PFSK-1 (cell line): ENCODE measurements around the gene PRL.

ENCODE experiments used
- FOXP2 ChIP-seq: optimal IDR thresholded peaks from 2 replicates; pipeline ENCODE3; 2011; ENCODE audit warnings: borderline replicate concordance, control low read depth, inconsistent platforms; ENCODE audit not compliant: insufficient read depth; ENCODE audit errors: extremely low read length, extremely low read depth
- POLR2AphosphoS5 ChIP-seq: IDR thresholded peaks from 2 replicates; pipeline ENCODE4 v1.6.1; 2012; ENCODE audit warnings: low read depth, mild to moderate bottlenecking, control low read depth, low read length, moderate library complexity
- SIN3A ChIP-seq: IDR thresholded peaks from 2 replicates; pipeline ENCODE4 v1.6.1; 2012; ENCODE audit warnings: mild to moderate bottlenecking, low read length, moderate library complexity, borderline replicate concordance; ENCODE audit not compliant: insufficient read depth
- TAF1 ChIP-seq: IDR thresholded peaks from 2 replicates; pipeline ENCODE4 v1.6.1; 2012; ENCODE audit warnings: low read length, control low read depth, borderline replicate concordance; ENCODE audit not compliant: insufficient read depth
- TF ChIP-seq, protein P1 (sequence below), 2 experiments: IDR thresholded peaks; 2 replicates each; pipeline versions ENCODE4 v1.6.1 to v1.8.0; 2011 to 2012; ENCODE audit warnings: low read depth in 2 of 2, low read length in 2 of 2, control low read depth in 1 of 2, inconsistent platforms in 1 of 2, mild to moderate bottlenecking in 1 of 2, moderate library complexity in 1 of 2; ENCODE audit not compliant: insufficient read depth in 1 of 2

DNA sequence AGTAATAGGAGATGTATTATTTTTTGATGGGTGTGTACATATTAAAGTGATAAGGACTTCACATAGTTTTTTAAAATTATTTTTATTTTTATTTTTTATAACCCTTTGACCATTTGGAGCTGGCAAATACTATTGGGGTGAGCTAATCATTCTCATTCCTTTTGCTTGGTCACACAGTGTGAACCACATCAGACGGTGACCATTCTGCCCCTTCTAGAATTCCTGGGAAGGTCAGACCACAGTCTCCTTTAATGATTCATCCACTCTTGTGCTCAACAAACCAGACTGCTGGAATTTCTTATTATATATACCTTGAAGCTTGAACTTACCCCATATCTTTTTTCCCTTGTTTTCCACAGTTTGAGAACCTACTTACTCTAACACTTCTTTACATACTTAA lies 23.9 kb upstream of the PRL start:
- TF ChIP-seq POLR2AphosphoS5 (no peak), TAF1 (no peak), SIN3A (no peak), FOXP2 (no peak)
- TF ChIP-seq, protein P1, sequence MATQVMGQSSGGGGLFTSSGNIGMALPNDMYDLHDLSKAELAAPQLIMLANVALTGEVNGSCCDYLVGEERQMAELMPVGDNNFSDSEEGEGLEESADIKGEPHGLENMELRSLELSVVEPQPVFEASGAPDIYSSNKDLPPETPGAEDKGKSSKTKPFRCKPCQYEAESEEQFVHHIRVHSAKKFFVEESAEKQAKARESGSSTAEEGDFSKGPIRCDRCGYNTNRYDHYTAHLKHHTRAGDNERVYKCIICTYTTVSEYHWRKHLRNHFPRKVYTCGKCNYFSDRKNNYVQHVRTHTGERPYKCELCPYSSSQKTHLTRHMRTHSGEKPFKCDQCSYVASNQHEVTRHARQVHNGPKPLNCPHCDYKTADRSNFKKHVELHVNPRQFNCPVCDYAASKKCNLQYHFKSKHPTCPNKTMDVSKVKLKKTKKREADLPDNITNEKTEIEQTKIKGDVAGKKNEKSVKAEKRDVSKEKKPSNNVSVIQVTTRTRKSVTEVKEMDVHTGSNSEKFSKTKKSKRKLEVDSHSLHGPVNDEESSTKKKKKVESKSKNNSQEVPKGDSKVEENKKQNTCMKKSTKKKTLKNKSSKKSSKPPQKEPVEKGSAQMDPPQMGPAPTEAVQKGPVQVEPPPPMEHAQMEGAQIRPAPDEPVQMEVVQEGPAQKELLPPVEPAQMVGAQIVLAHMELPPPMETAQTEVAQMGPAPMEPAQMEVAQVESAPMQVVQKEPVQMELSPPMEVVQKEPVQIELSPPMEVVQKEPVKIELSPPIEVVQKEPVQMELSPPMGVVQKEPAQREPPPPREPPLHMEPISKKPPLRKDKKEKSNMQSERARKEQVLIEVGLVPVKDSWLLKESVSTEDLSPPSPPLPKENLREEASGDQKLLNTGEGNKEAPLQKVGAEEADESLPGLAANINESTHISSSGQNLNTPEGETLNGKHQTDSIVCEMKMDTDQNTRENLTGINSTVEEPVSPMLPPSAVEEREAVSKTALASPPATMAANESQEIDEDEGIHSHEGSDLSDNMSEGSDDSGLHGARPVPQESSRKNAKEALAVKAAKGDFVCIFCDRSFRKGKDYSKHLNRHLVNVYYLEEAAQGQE (IDR thresholded peaks at IDR 0.05; ENCODE audit: insufficient read depth in 1 of 2, low read depth in 2 of 2, low read length in 2 of 2) = no peak
